Keratinocyte (primary cell): Measurements from ENCODE around the gene FAM50B. TPM values are rescaled to one million over a fixed set of nuclear protein-coding genes. Genes with fewer than 3 reads are reported as not detected.

Source experiments
- DNase-seq: peaks from one replicate; pipeline ENCODE4 v3.0.0-alpha.2; 2011; ENCODE audit warnings: low read depth, missing footprints, low spot score
- FAIRE-seq: peaks from 2 replicates; lab custom pipeline; 2011; peaks lifted over from hg19 to GRCh38; lab: Jason Lieb, UNC
- H2AFZ ChIP-seq: 2 replicates; pipeline ENCODE4 v1.6.0; 2012; ENCODE audit warnings: low read length, control low read depth, inconsistent platforms; ENCODE audit not compliant: control insufficient read depth
- H3K27ac ChIP-seq: 2 replicates; pipeline ENCODE4 v1.5.1; 2011; ENCODE audit warnings: low read length; ENCODE audit not compliant: control insufficient read depth, insufficient read depth
- H3K27me3 ChIP-seq: 3 replicates; pipeline ENCODE4 v1.6.0; 2011; ENCODE audit warnings: low read length; ENCODE audit not compliant: control insufficient read depth, insufficient read depth; ENCODE audit errors: extremely low read depth
- H3K36me3 ChIP-seq, 2 experiments: 2 replicates in 1 of 2; 3 replicates in 1 of 2; pipeline ENCODE4 v1.5.1; 2011; ENCODE audit warnings: low read length in 2 of 2, mild to moderate bottlenecking in 1 of 2; ENCODE audit not compliant: control insufficient read depth in 2 of 2, insufficient read depth in 2 of 2; ENCODE audit errors: extremely low read depth in 1 of 2
- H3K4me1 ChIP-seq: 3 replicates; pipeline ENCODE4 v1.5.1; 2011; ENCODE audit warnings: low read length; ENCODE audit not compliant: control insufficient read depth, insufficient read depth; ENCODE audit errors: extremely low read depth
- H3K4me2 ChIP-seq: 3 replicates; pipeline ENCODE4 v1.6.0; 2011; ENCODE audit warnings: low read depth, low read length; ENCODE audit not compliant: control insufficient read depth, insufficient read depth; ENCODE audit errors: extremely low read depth
- H3K4me3 ChIP-seq, 3 experiments: fragments of 200-600 bp in 1 of 3; sonication (generic) in 1 of 3; 2 replicates in 2 of 3; 3 replicates in 1 of 3; pipeline ENCODE4 v1.5.1; 2011 to 2016; ENCODE audit warnings: low read length in 3 of 3, mild to moderate bottlenecking in 3 of 3, control low read depth in 2 of 3, inconsistent platforms in 1 of 3, low read depth in 1 of 3, mixed read lengths in 1 of 3, mixed run types in 1 of 3, moderate library complexity in 1 of 3; ENCODE audit not compliant: control insufficient read depth in 2 of 3, insufficient read depth in 2 of 3; ENCODE audit errors: extremely low read depth in 1 of 3
- H3K79me2 ChIP-seq: 2 replicates; pipeline ENCODE4 v1.6.0; 2012; ENCODE audit warnings: low read length; ENCODE audit not compliant: control insufficient read depth, insufficient read depth
- H3K9ac ChIP-seq: 3 replicates; pipeline ENCODE4 v1.6.0; 2011; ENCODE audit warnings: low read length; ENCODE audit not compliant: control insufficient read depth, insufficient read depth; ENCODE audit errors: extremely low read depth
- H3K9me1 ChIP-seq: 3 replicates; pipeline ENCODE4 v1.6.0; 2011; ENCODE audit warnings: low read length; ENCODE audit not compliant: control insufficient read depth, insufficient read depth; ENCODE audit errors: extremely low read depth
- H3K9me3 ChIP-seq: 2 replicates; pipeline ENCODE4 v1.5.1; 2012; ENCODE audit warnings: low read depth, low read length; ENCODE audit not compliant: control insufficient read depth
- H4K20me1 ChIP-seq: 3 replicates; pipeline ENCODE4 v1.6.0; 2011; ENCODE audit warnings: low read length; ENCODE audit not compliant: control insufficient read depth, insufficient read depth; ENCODE audit errors: extremely low read depth
- EZH2 ChIP-seq: IDR thresholded peaks from one replicate; pipeline ENCODE4 v1.6.1; 2012; ENCODE audit warnings: inconsistent platforms, mild to moderate bottlenecking, low read length, moderate library complexity
- dilution Hi-C: fragments of 300-500 bp; cut with MboI; formaldehyde crosslinking; loops from one replicate; pipeline ENCODE4 v1.7.0; 2020; ENCODE audit warnings: low sequenced_read_pairs; ENCODE audit not compliant: extremely low pct_ligation_motif_present
- polyA plus RNA-seq, 5 experiments: library from polyadenylated mRNA; depleted of rRNA in 3 of 5; stranded (reverse) in 3 of 5; stranded (forward) in 1 of 5; unstranded in 1 of 5; fragments of >200 nt; gene quantifications; 1 replicate in 1 of 5; 2 replicates in 3 of 5; 3 replicates in 1 of 5; pipeline versions ENCODE4 v1.2.1 to v1.2.3, GENCODE V29; 2011 to 2012; ENCODE audit warnings: missing spikeins in 2 of 5, low read depth in 1 of 5, low replicate concordance in 1 of 5
- TF ChIP-seq, protein P1 (sequence below), 3 experiments: IDR thresholded peaks in 1 of 3; conservative IDR thresholded peaks in 1 of 3; optimal IDR thresholded peaks in 1 of 3; 2 replicates in 2 of 3; 3 replicates in 1 of 3; pipeline versions ENCODE3 to v1.5.1; 2011; ENCODE audit warnings: low read length in 3 of 3, mild to moderate bottlenecking in 3 of 3, moderate library complexity in 2 of 3, control low read depth in 1 of 3, inconsistent platforms in 1 of 3; ENCODE audit not compliant: insufficient read depth in 2 of 3; ENCODE audit errors: extremely low read depth in 1 of 3

FAM50B gene
- polyA plus RNA-seq, 1 donor (not counting 4 experiments of a cell fraction or from before 2014, with no cell fraction given), result 4.0 TPM

DNA sequence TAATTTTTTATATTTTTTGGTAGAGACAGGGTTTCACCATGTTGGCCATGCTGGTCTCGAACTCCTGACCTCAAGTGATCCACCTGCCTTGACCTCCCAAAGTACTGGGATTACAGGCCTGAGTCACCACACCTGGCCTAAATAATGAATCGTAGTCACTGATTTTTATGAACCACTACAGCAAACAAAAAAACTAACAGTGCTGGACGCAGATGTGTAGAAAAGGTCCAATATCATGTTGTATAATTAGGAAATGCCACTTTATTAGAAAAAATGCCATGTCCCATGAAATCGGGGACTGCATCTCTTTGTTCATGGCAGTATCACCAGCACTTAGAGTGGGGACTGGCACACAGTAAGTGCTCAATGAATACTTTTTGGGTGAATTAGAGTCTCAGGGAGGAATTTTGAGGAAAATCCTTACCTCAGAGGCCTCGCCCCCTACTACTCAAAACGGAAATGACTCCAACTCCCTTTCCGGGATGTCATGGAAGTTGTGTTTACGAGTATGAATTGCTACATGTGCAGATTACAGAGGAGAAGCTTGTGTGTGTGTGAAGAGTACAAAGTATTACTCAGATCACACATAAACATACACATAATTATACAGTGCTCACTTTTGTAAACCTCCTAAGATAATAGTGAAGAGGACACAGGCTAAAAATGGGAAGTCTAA lies 43.6 kb upstream of the FAM50B start:
- TF ChIP-seq, protein P1, sequence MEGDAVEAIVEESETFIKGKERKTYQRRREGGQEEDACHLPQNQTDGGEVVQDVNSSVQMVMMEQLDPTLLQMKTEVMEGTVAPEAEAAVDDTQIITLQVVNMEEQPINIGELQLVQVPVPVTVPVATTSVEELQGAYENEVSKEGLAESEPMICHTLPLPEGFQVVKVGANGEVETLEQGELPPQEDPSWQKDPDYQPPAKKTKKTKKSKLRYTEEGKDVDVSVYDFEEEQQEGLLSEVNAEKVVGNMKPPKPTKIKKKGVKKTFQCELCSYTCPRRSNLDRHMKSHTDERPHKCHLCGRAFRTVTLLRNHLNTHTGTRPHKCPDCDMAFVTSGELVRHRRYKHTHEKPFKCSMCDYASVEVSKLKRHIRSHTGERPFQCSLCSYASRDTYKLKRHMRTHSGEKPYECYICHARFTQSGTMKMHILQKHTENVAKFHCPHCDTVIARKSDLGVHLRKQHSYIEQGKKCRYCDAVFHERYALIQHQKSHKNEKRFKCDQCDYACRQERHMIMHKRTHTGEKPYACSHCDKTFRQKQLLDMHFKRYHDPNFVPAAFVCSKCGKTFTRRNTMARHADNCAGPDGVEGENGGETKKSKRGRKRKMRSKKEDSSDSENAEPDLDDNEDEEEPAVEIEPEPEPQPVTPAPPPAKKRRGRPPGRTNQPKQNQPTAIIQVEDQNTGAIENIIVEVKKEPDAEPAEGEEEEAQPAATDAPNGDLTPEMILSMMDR (optimal IDR thresholded peaks at IDR 0.05 in 1 of 3, IDR thresholded peaks at IDR 0.05 in 1 of 3, conservative IDR thresholded peaks at IDR 0.05 in 1 of 3; ENCODE audit: extremely low read depth in 1 of 3, insufficient read depth in 2 of 3, low read length in 3 of 3), result no peak
- TF ChIP-seq EZH2, result no peak
- FAIRE-seq, result no peak
- no peaks in the 10 kb centered on the region for H3K36me3 ChIP-seq
- H3K27me3 ChIP-seq, result no peaks in the 10 kb centered on the region
- no peaks in the 10 kb centered on the region for H4K20me1 ChIP-seq
- dilution Hi-C loops, result no loop called here
- H3K4me1 ChIP-seq, result peaks cover 18% of the 10 kb centered on the region
- no peak overlapping the region for H2AFZ ChIP-seq
- no peaks in the 10 kb centered on the region for H3K79me2 ChIP-seq
- H3K4me2 ChIP-seq, result no peak overlapping the region
- no peak overlapping the region for H3K9ac ChIP-seq
- no peak overlapping the region for H3K4me3 ChIP-seq
- H3K9me1 ChIP-seq, result no peaks in the 10 kb centered on the region
- DNase-seq, result no peak
- H3K27ac ChIP-seq, result no peak overlapping the region
- H3K9me3 ChIP-seq, result no peaks in the 10 kb centered on the region

DNA sequence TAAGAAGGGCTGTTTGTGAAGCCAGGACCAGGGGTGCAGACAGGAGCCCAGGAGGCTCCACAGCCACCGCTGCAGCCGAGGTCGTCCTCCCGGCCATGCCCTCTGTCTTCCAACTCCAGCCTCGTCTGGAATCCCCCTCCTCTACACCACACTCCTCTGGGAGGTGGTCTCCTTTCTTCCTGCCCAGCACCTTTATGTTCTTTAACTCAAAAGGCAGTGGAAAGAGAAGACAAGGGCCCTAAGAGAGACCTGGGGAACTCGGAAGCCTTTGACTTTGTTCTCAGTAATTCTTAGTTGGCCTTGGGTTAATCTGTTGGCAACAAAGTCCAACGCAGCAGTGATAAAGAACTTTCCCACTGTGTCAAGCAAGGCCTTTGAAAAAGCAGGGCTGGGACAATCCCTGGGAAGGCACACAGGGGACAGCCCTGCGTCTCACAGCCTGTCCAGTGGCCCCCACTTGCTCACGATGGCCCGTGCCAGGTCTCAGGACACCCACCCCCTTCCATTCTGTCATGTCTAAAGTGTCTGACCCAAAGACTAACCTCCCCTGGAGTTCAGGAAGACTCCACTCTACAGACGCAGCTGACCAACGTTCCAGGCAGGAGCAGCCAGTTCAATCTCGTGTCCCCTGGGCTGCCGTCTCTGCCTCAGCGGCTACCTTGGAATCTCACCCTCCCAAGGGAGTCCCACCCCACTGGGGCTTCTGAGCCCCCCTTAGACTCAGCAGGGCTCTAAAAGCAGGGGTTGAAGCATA lies 42.8 kb upstream of the FAM50B start:
- H2AFZ ChIP-seq, result no peak overlapping the region
- H3K9me3 ChIP-seq, result no peaks in the 10 kb centered on the region
- dilution Hi-C loops, result no loop called here
- H3K9me1 ChIP-seq, result no peaks in the 10 kb centered on the region
- no peaks in the 10 kb centered on the region for H4K20me1 ChIP-seq
- no peak overlapping the region for H3K27ac ChIP-seq
- FAIRE-seq (no peak), DNase-seq (no peak)
- no peaks in the 10 kb centered on the region for H3K27me3 ChIP-seq
- TF ChIP-seq, protein P1 (optimal IDR thresholded peaks at IDR 0.05 in 1 of 3, IDR thresholded peaks at IDR 0.05 in 1 of 3, conservative IDR thresholded peaks at IDR 0.05 in 1 of 3; ENCODE audit: extremely low read depth in 1 of 3, insufficient read depth in 2 of 3, low read length in 3 of 3), result no peak
- no peak for TF ChIP-seq EZH2
- H3K4me1 ChIP-seq, result peaks cover 18% of the 10 kb centered on the region
- no peak overlapping the region for H3K4me3 ChIP-seq
- H3K4me2 ChIP-seq, result no peak overlapping the region
- no peak overlapping the region for H3K9ac ChIP-seq
- no peaks in the 10 kb centered on the region for H3K79me2 ChIP-seq
- H3K36me3 ChIP-seq, result no peaks in the 10 kb centered on the region
